GM23248 (cell line): ENCODE data around the gene SRSF3.

Experiments
- EZH2 ChIP-seq: fragments of 200-600 bp; sonication (generic); IDR thresholded peaks from 2 replicates; pipeline ENCODE4 v1.6.1; 2018; ENCODE audit warnings: antibody characterized with exemption, mild to moderate bottlenecking; ENCODE audit not compliant: insufficient read depth, poor library complexity, severe bottlenecking
- EZH2phosphoT487 ChIP-seq: fragments of 200-600 bp; sonication (generic); IDR thresholded peaks from 2 replicates; pipeline ENCODE4 v1.6.1; 2018; ENCODE audit warnings: antibody characterized with exemption, moderate library complexity, mild to moderate bottlenecking, low read depth; ENCODE audit not compliant: insufficient read depth

DNA sequence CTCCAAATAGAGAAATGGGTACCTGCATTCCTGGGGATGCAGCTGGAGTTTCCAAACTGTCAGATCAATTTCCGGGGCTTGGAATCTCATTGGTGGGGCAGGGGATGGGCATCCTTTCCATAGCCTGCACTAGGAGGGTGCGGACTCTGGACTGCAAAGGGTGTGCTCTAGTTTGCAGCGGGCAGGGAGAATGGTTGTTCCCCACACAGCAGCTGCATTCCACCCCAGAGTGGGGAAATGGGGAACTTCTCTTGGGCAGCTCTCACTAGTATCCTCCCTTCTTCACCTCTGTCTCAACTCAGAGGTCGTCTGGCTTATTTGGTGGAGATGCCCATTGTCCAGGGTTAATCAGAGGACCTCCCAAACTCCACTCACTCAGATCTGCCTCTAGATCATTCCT lies 49.8 kb downstream of the SRSF3 start:
- no peak for TF ChIP-seq EZH2
- no peak for TF ChIP-seq EZH2phosphoT487
